Endothelial cell (in vitro differentiated cells): Measurements from ENCODE around the gene EML4. TPM values are rescaled to one million over a fixed set of nuclear protein-coding genes. Genes with fewer than 3 reads are reported as not detected.

Experiments used
- DNase-seq: peaks from one replicate; pipeline ENCODE4 v3.0.0; 2021; ENCODE audit warnings: low spot score
- H3K27ac Mint-ChIP-seq: one replicate; pipeline ENCODE4 v1.8.0; 2021; ENCODE audit warnings: mixed read lengths, inconsistent platforms; ENCODE audit not compliant: unreplicated experiment
- H3K27me3 Mint-ChIP-seq: one replicate; pipeline ENCODE4 v1.8.0; 2021; ENCODE audit warnings: mild to moderate bottlenecking, moderate library complexity, mixed read lengths, inconsistent platforms; ENCODE audit not compliant: unreplicated experiment
- H3K36me3 Mint-ChIP-seq: one replicate; pipeline ENCODE4 v1.8.0; 2021; ENCODE audit warnings: mild to moderate bottlenecking, low read depth, mixed read lengths, inconsistent platforms; ENCODE audit not compliant: unreplicated experiment
- H3K4me1 Mint-ChIP-seq: one replicate; pipeline ENCODE4 v1.8.0; 2021; ENCODE audit warnings: mild to moderate bottlenecking, mixed read lengths, inconsistent platforms; ENCODE audit not compliant: unreplicated experiment
- H3K4me3 Mint-ChIP-seq: one replicate; pipeline ENCODE4 v1.8.0; 2021; ENCODE audit warnings: mild to moderate bottlenecking, mixed read lengths, inconsistent platforms; ENCODE audit not compliant: unreplicated experiment
- H3K9me3 Mint-ChIP-seq: one replicate; pipeline ENCODE4 v1.8.0; 2021; ENCODE audit warnings: mixed read lengths, inconsistent platforms; ENCODE audit not compliant: unreplicated experiment
- total RNA-seq: library from RNA; stranded (reverse); fragmentation: NEBNext Ultra II Directional; extraction: Animal tissue kit (Norgen Biotek cat#: 25700); gene quantifications from one replicate; pipeline ENCODE4 v1.2.1, GENCODE V29; 2021; ENCODE audit not compliant: unreplicated experiment
- TF ChIP-seq, protein P1 (sequence below): fragments of 200-600 bp; sonication (generic); IDR thresholded peaks from one replicate; pipeline ENCODE4 v1.5.0; 2021; ENCODE audit warnings: antibody characterized with exemption; ENCODE audit not compliant: unreplicated experiment

The EML4 gene
- total RNA-seq, 1 donor from 2014 or later, result 49.7 TPM

GRCh38 chr2:42317945-42318344 is 148.8 kb downstream of the EML4 start:
- peaks cover 3% of the 10 kb centered on the region for H3K4me1 Mint-ChIP-seq
- DNase-seq, result no peak
- H3K27ac Mint-ChIP-seq, result no peak overlapping the region
- H3K27me3 Mint-ChIP-seq, result no peaks in the 10 kb centered on the region
- H3K9me3 Mint-ChIP-seq, result no peaks in the 10 kb centered on the region
- H3K4me3 Mint-ChIP-seq, result no peak overlapping the region
- no peaks in the 10 kb centered on the region for H3K36me3 Mint-ChIP-seq
- TF ChIP-seq, protein P1, sequence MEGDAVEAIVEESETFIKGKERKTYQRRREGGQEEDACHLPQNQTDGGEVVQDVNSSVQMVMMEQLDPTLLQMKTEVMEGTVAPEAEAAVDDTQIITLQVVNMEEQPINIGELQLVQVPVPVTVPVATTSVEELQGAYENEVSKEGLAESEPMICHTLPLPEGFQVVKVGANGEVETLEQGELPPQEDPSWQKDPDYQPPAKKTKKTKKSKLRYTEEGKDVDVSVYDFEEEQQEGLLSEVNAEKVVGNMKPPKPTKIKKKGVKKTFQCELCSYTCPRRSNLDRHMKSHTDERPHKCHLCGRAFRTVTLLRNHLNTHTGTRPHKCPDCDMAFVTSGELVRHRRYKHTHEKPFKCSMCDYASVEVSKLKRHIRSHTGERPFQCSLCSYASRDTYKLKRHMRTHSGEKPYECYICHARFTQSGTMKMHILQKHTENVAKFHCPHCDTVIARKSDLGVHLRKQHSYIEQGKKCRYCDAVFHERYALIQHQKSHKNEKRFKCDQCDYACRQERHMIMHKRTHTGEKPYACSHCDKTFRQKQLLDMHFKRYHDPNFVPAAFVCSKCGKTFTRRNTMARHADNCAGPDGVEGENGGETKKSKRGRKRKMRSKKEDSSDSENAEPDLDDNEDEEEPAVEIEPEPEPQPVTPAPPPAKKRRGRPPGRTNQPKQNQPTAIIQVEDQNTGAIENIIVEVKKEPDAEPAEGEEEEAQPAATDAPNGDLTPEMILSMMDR, result no peak

DNA sequence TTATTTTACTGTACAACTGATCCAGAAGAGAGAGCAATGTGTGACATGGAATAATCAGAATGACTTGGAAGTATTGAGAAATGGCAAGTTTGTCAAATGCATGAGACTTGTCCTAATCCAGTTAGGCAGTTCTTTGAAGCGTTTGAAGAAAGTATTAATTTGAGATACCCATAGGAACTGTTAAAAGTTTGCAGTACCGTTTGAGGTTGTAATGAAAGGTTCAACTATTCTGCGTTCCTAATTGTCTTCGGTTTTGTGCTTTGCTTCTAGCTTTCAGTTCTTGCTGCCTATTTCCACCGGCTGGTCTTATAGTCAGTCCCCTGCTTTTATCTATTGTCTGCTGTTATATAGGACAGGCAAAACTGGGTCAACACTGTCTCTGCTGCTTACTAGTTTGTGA is 150.1 kb downstream of the EML4 start:
- Mint-ChIP-seq H3K4me1 (peaks cover 3% of the 10 kb centered on the region), H3K27me3 (no peaks in the 10 kb centered on the region), H3K9me3 (no peaks in the 10 kb centered on the region), H3K36me3 (no peaks in the 10 kb centered on the region), H3K27ac (no peak overlapping the region), H3K4me3 (no peak overlapping the region)
- DNase-seq, result no peak
- TF ChIP-seq, protein P1, result no peak

DNA sequence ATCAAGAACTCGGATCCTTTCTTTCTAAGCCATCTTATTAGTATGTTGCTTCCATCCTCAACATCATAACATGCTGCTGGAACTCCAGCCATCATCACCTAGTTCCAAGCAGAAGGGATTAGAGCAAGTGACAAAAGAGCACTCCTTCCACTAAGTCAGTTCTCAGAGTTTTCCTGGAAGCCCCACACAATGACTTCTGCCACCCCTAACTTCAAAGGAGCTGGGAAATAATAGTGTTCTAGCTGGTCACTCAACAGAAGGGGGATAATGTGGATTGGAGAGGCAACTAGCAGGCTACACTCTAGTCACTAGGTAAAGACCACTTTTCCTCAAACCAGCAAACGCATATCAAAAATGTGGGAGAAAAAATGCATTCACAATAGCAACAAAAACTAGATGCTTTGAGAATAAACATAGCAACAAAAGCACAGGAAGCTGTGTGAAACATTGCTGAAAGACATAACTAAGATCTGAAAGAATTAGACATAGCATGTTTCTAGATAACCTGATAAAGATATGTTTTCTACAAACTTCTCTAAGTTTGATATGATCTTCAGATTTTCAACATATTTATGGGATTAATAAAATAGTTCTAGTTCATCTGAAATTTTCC is 152.4 kb downstream of the EML4 start:
- H3K36me3 Mint-ChIP-seq, result no peaks in the 10 kb centered on the region
- TF ChIP-seq, protein P1, result no peak
- H3K4me3 Mint-ChIP-seq, result no peak overlapping the region
- DNase-seq, result no peak
- no peaks in the 10 kb centered on the region for H3K27me3 Mint-ChIP-seq
- H3K9me3 Mint-ChIP-seq, result no peaks in the 10 kb centered on the region
- H3K27ac Mint-ChIP-seq, result no peak overlapping the region
- H3K4me1 Mint-ChIP-seq, result no peaks in the 10 kb centered on the region

- no peak overlapping the region for H3K27ac Mint-ChIP-seq
- H3K4me3 Mint-ChIP-seq, result no peak overlapping the region
- H3K9me3 Mint-ChIP-seq, result no peaks in the 10 kb centered on the region
- no peaks in the 10 kb centered on the region for H3K27me3 Mint-ChIP-seq
- peaks cover 3% of the 10 kb centered on the region for H3K36me3 Mint-ChIP-seq
- H3K4me1 Mint-ChIP-seq, result no peaks in the 10 kb centered on the region
- TF ChIP-seq, protein P1, result no peak
- no peak for DNase-seq
Observed at GRCh38 chr2:42324244-42324643, 155.1 kb downstream of the EML4 start.

- peaks cover 6% of the 10 kb centered on the region for H3K36me3 Mint-ChIP-seq
- H3K9me3 Mint-ChIP-seq, result no peaks in the 10 kb centered on the region
- H3K4me3 Mint-ChIP-seq, result no peak overlapping the region
- H3K27ac Mint-ChIP-seq, result no peak overlapping the region
- no peaks in the 10 kb centered on the region for H3K27me3 Mint-ChIP-seq
- TF ChIP-seq, protein P1, result no peak
- DNase-seq, result no peak
- no peaks in the 10 kb centered on the region for H3K4me1 Mint-ChIP-seq
Observed at GRCh38 chr2:42324949-42325348, 155.8 kb downstream of the EML4 start.
